Endodermal cell (in vitro differentiated cells): ENCODE data around the gene MAP2K3. TPM values are rescaled to one million over a fixed set of nuclear protein-coding genes. Genes with fewer than 3 reads are reported as not detected.
"Not testable (repeated sequence)": the region's sequence is repeated elsewhere in the genome, so short reads cannot be mapped to it uniquely, and the experiment has no call there.

Experiments used
- DNase-seq: peaks from one replicate; pipeline ENCODE4 v3.0.0-alpha.2; 2017
- H3K27ac ChIP-seq: 2 replicates; pipeline ENCODE4 v1.5.1; 2013; ENCODE audit warnings: mild to moderate bottlenecking, low read depth, low read length, moderate library complexity
- H3K27me3 ChIP-seq: 2 replicates; pipeline ENCODE4 v1.6.1; 2013; ENCODE audit warnings: mild to moderate bottlenecking, low read length, moderate library complexity; ENCODE audit not compliant: insufficient read depth, control insufficient read depth, poor library complexity, severe bottlenecking
- H3K36me3 ChIP-seq: 2 replicates; pipeline ENCODE4 v1.7.0; 2013; ENCODE audit warnings: mild to moderate bottlenecking, low read length, moderate library complexity; ENCODE audit not compliant: control insufficient read depth, insufficient read depth
- H3K4me1 ChIP-seq: one replicate; pipeline ENCODE4 v1.7.0; 2013; ENCODE audit warnings: low read length; ENCODE audit not compliant: control insufficient read depth, insufficient read depth
- H3K4me3 ChIP-seq: 2 replicates; pipeline ENCODE4 v1.5.1; 2013; ENCODE audit warnings: mild to moderate bottlenecking, low read length, moderate library complexity
- H3K9ac ChIP-seq: 2 replicates; pipeline ENCODE4 v1.6.1; 2013; ENCODE audit warnings: mild to moderate bottlenecking, low read length, moderate library complexity; ENCODE audit not compliant: poor library complexity, severe bottlenecking; ENCODE audit errors: extremely low read depth
- H3K9me3 ChIP-seq: 2 replicates; pipeline ENCODE4 v1.6.1; 2013; ENCODE audit warnings: mild to moderate bottlenecking, low read length, moderate library complexity; ENCODE audit not compliant: control insufficient read depth
- H3K27ac Mint-ChIP-seq: 2 replicates; pipeline ENCODE4 v1.8.0; 2020; ENCODE audit warnings: mixed read lengths
- H3K27me3 Mint-ChIP-seq: 2 replicates; pipeline ENCODE4 v1.8.0; 2021; ENCODE audit warnings: mild to moderate bottlenecking, mixed read lengths; ENCODE audit not compliant: insufficient read depth
- H3K36me3 Mint-ChIP-seq: 2 replicates; pipeline ENCODE4 v1.8.0; 2020; ENCODE audit warnings: low read depth, mixed read lengths
- H3K4me1 Mint-ChIP-seq: 2 replicates; pipeline ENCODE4 v1.8.0; 2020; ENCODE audit warnings: mixed read lengths
- H3K4me3 Mint-ChIP-seq: 2 replicates; pipeline ENCODE4 v1.8.0; 2020; ENCODE audit warnings: mild to moderate bottlenecking, moderate library complexity, mixed read lengths
- H3K9me3 Mint-ChIP-seq: 2 replicates; pipeline ENCODE4 v1.8.0; 2020; ENCODE audit warnings: mild to moderate bottlenecking, mixed read lengths
- WGBS, 2 experiments: methylation state at CpG; one replicate each; pipeline versions ENCODE4 v1.1.5 to v1.1.7; 2013; ENCODE audit warnings: missing lambda C conversion rate in 2 of 2, mixed read lengths in 1 of 2; ENCODE audit not compliant: insufficient coverage in 1 of 2, insufficient read length in 1 of 2; 5-methylcytosine and 5-hydroxymethylcytosine counted together
- total RNA-seq, 2 donors: library from RNA; stranded (reverse); fragmentation: NEBNext Ultra II Directional in 1 of 2; extraction: Animal tissue kit (Norgen Biotek cat#: 25700) in 1 of 2; gene quantifications; 2 replicates in 1 of 2; 3 replicates in 1 of 2; pipeline ENCODE4 v1.2.1, GENCODE V29; 2021
- TF ChIP-seq, protein P1 (sequence below): fragments of 200-600 bp; sonication (generic); conservative IDR thresholded peaks from 2 replicates; pipeline ENCODE4 v1.5.0; 2021; ENCODE audit warnings: antibody characterized with exemption, mild to moderate bottlenecking

MAP2K3 gene
- total RNA-seq, 2 donors from 2014 or later, result 31.6 to 37.6 TPM

DNA sequence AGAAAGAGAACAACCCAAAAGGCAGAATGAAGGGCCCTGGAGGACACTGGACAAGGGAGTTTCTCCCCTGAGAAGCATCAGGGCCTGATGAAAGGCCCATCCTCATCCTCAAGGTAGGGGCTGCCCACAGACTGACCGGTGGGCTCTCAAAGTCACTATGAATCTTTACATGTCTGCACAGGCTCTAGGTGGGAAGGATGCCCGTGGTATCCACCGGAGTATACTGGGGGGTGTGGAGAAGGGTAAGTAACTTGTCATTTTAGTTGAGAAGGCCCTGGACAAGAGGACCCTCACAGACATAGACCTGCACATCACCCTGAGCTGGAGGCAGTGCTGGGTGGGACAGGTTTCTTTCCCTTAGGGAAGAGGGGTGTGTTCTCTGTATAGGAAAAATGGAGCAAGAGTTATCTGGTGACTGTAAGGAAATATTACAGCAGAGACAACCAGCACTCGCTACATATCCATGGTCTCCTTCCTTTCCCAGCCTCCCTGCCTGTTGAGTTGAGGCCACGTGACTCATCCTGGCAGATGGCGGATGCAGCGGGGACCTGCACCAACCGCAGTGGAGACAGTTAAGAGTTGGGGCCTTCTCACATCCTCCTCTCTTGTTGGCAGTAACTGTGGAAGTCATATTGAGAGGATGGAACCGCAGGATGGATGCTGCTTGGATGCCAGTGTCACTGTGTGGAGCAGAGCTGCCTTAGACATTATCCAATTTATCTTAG lies 46.1 kb downstream of the MAP2K3 start:
- 83 to 85% methylated on average over 8 to 9 of the region's 9 CpGs for WGBS, 2 experiments
- no peak overlapping the region for H3K4me3 Mint-ChIP-seq

DNA sequence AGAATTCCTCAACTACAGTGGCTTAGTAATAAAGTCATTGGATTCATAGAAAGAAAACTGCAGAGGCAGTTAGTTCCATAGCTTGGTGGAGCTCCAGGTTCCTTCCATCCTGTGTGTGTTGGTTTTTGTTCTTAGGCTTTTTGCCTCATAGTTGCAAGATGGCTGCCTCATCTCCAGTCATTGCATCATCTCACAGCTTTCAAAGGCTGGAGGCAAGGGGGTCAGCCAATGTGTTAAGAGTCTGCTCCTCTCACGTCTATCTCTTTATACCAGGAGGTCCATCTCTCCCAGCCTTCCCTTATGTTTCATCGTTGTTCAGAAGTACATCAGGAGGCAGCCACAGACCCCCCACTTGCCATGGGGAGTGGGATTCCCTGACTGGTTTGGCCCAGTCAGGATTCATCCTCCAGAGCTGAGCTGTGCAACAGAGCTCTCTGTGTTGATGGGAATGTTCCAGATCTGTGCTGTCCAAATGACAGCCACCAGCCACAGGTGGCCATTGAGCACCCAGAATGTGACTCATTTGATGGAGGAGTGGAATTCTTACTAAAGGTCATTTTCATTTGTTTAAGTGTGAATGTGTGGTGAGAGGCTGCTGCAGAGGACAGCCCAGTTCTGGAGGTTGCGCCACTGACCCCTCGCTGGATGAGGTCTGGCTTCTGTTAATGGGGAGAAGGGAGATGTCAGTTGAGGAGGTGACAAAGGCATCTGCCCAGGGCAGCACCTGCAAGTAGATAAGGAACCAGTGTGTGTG lies 52.2 kb downstream of the MAP2K3 start:
- DNase-seq, H3K27ac Mint-ChIP-seq, H3K4me3 ChIP-seq, H3K36me3 Mint-ChIP-seq, H3K36me3 ChIP-seq, H3K4me1 Mint-ChIP-seq, H3K27me3 Mint-ChIP-seq, H3K9me3 ChIP-seq, H3K27me3 ChIP-seq, H3K4me1 ChIP-seq, H3K27ac ChIP-seq, H3K9ac ChIP-seq, H3K4me3 Mint-ChIP-seq: not testable (repeated sequence)
- 83 to 92% methylated on average over 2 to 4 of the region's 4 CpGs for WGBS, 2 experiments
- peaks cover 17% of the 10 kb centered on the region for H3K9me3 Mint-ChIP-seq

More for the DNA sequence above, 46.1 kb downstream of the MAP2K3 start:
- no peak overlapping the region for H3K27ac Mint-ChIP-seq
- no peak overlapping the region for H3K4me3 ChIP-seq
- H3K27me3 ChIP-seq, result no peaks in the 10 kb centered on the region
- TF ChIP-seq, protein P1, sequence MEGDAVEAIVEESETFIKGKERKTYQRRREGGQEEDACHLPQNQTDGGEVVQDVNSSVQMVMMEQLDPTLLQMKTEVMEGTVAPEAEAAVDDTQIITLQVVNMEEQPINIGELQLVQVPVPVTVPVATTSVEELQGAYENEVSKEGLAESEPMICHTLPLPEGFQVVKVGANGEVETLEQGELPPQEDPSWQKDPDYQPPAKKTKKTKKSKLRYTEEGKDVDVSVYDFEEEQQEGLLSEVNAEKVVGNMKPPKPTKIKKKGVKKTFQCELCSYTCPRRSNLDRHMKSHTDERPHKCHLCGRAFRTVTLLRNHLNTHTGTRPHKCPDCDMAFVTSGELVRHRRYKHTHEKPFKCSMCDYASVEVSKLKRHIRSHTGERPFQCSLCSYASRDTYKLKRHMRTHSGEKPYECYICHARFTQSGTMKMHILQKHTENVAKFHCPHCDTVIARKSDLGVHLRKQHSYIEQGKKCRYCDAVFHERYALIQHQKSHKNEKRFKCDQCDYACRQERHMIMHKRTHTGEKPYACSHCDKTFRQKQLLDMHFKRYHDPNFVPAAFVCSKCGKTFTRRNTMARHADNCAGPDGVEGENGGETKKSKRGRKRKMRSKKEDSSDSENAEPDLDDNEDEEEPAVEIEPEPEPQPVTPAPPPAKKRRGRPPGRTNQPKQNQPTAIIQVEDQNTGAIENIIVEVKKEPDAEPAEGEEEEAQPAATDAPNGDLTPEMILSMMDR, result no peak
- no peak overlapping the region for H3K27ac ChIP-seq
- H3K9me3 Mint-ChIP-seq, result peaks cover 18% of the 10 kb centered on the region
- no peaks in the 10 kb centered on the region for H3K36me3 Mint-ChIP-seq
- no peaks in the 10 kb centered on the region for H3K4me1 Mint-ChIP-seq
- DNase-seq, result no peak
- H3K36me3 ChIP-seq, result no peaks in the 10 kb centered on the region
- H3K9ac ChIP-seq, result no peak overlapping the region
- H3K9me3 ChIP-seq, result no peaks in the 10 kb centered on the region
- peaks cover 11% of the 10 kb centered on the region for H3K27me3 Mint-ChIP-seq
- H3K4me1 ChIP-seq, result no peaks in the 10 kb centered on the region

DNA sequence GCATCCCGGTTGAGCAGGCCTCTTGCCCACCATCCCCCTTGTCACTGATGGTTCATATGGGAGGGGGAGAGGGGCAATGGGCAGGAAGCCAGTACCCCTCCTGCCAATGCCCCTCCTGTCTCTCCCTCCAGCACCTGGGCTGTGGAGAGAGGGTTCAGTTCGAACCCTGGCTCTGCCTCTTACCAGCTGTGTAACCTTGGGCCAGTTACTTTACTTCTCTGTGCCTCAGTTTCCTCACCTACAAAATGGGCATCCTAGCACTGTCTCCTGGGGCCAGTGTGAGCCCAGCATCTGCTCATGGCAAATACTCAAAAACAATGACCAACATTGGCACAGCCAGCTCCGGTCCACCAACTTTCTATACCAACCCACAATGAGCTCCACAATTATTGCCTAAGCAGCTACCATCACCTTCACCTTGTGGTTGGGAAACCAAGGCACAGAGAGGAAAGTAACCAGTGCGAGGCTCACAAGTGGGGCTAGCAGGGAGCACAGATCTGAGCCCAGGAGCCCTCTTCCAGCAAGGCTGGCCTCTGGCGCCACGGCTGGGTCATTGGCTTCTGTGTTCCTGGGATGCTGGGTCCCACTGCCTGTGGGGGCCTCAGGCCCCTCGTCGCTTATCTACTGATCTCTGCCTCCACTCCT lies 53.6 kb downstream of the MAP2K3 start:
- H3K4me3 ChIP-seq, H3K9ac ChIP-seq, H3K27ac Mint-ChIP-seq, H3K9me3 ChIP-seq, H3K27ac ChIP-seq, H3K4me1 Mint-ChIP-seq, DNase-seq, H3K4me3 Mint-ChIP-seq, H3K27me3 ChIP-seq, H3K27me3 Mint-ChIP-seq, H3K36me3 ChIP-seq, H3K4me1 ChIP-seq, H3K36me3 Mint-ChIP-seq: not testable (repeated sequence)
- WGBS, 2 experiments, result 62 to 72% methylated on average over 4 to 7 of the region's 8 CpGs
- H3K9me3 Mint-ChIP-seq, result peaks cover 15% of the 10 kb centered on the region

DNA sequence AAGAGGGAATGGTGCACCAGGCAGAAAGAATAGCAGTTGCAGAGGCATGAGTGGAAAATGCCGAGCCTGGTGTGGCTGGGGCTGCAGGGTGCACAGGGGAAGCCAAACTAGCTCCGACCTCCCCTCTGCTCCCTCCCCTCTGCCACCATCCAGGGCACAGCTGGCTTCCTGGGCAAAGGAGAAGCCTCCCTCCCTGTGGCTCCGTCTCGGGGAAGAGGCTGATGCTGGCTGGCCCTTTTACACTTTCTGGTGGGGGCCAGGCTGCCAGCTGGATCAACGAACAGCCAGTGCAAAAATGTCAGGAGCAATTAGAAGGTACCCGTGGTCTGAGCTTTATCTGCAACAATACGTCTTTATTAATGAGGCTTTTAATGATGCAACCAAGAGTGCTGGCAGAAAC lies 54.5 kb downstream of the MAP2K3 start:
- no peak for DNase-seq
- Mint-ChIP-seq H3K9me3 (peaks cover 17% of the 10 kb centered on the region), H3K36me3 (no peaks in the 10 kb centered on the region), H3K27ac (no peak overlapping the region), H3K27me3 (peaks cover 3% of the 10 kb centered on the region), H3K4me1 (no peaks in the 10 kb centered on the region), H3K4me3 (no peak overlapping the region)
- Histone ChIP-seq H3K27me3 (no peaks in the 10 kb centered on the region), H3K4me3 (no peak overlapping the region), H3K27ac (no peak overlapping the region), H3K4me1 (no peaks in the 10 kb centered on the region), H3K36me3 (no peaks in the 10 kb centered on the region), H3K9me3 (no peaks in the 10 kb centered on the region), H3K9ac (no peak overlapping the region)
- 75 to 84% methylated on average over 6 to 7 of the region's 7 CpGs for WGBS, 2 experiments
- TF ChIP-seq, protein P1, result no peak

DNA sequence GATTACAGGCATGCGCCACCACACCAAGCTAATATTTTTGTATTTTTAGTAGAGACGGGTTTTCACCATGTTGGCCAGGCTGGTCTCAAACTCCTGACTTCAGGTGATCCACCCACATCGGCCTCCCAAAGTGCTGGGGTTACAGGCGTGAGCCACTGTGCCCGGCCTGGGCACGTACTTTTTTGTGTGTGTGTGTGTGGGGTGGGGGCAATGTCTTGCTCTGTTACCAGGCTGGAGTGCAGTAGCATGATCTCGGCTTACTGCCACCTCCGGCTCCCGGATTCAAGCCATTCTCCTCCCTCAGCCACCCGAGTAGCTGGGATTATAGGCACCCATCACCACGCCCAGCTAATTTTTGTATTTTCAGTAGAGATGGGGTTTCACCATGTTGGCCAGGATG lies 55.1 kb downstream of the MAP2K3 start:
- not testable (repeated sequence) for H3K27me3 ChIP-seq, H3K9me3 ChIP-seq, H3K27me3 Mint-ChIP-seq, H3K36me3 ChIP-seq, H3K4me1 ChIP-seq, H3K4me3 ChIP-seq, H3K27ac ChIP-seq, H3K36me3 Mint-ChIP-seq, DNase-seq, H3K9ac ChIP-seq, H3K4me1 Mint-ChIP-seq, H3K27ac Mint-ChIP-seq, H3K4me3 Mint-ChIP-seq
- peaks cover 19% of the 10 kb centered on the region for H3K9me3 Mint-ChIP-seq
- WGBS, 2 experiments, result 85 to 92% methylated on average over 3 to 11 of the region's 11 CpGs
